Liver (tissue), 3 donors: Measurements from ENCODE around the gene SORCS2.

Source experiments
- GABPA ChIP-seq, 2 donors: IDR thresholded peaks in 1 of 2; conservative IDR thresholded peaks in 1 of 2; 2 replicates each; pipeline ENCODE4 v1.6.1; 2016; ENCODE audit warnings: antibody characterized with exemption in 2 of 2, mild to moderate bottlenecking in 1 of 2, moderate library complexity in 1 of 2
- RAD21 ChIP-seq, 2 donors: IDR thresholded peaks; 2 replicates each; pipeline ENCODE4 v1.6.1; 2016; ENCODE audit warnings: antibody characterized with exemption in 2 of 2, mild to moderate bottlenecking in 2 of 2
- SP1 ChIP-seq: IDR thresholded peaks from 2 replicates; pipeline ENCODE4 v1.6.1; 2018; ENCODE audit warnings: antibody characterized with exemption, mild to moderate bottlenecking
- TAF1 ChIP-seq: conservative IDR thresholded peaks from 2 replicates; pipeline ENCODE4 v1.6.1; 2016; ENCODE audit warnings: antibody characterized with exemption, mild to moderate bottlenecking
- TF ChIP-seq, protein P1 (sequence below): fragments of 150-350 bp; IDR thresholded peaks from 2 replicates; pipeline ENCODE4 v1.5.1; 2017; ENCODE audit warnings: improper control_type of control experiment, low read depth, low read length; ENCODE audit not compliant: missing input control
- TF ChIP-seq, protein P2 (sequence below): IDR thresholded peaks from 2 replicates; pipeline ENCODE4 v1.6.1; 2016; ENCODE audit warnings: antibody characterized with exemption
- donor health status: healthy.
- donor health status: healthy.

DNA sequence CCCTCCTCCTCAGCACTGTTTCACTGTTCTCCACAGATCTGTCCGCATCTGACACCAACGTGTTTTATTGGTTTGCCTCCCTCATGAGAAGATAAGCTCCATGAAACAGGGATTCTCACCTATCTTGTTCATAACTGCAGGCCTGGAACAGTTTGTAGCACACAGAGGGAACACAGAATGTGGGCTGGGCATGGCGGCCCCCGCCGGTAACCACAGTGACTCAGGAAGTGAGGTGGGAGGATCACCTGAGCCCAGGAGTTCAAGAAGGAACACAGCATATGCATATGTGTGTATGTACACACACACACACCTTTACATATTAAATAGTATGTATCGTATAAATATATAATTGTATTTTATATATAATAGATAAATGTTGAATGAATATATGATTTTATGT, 578.7 kb downstream of the SORCS2 start:
- TF ChIP-seq, protein P1, sequence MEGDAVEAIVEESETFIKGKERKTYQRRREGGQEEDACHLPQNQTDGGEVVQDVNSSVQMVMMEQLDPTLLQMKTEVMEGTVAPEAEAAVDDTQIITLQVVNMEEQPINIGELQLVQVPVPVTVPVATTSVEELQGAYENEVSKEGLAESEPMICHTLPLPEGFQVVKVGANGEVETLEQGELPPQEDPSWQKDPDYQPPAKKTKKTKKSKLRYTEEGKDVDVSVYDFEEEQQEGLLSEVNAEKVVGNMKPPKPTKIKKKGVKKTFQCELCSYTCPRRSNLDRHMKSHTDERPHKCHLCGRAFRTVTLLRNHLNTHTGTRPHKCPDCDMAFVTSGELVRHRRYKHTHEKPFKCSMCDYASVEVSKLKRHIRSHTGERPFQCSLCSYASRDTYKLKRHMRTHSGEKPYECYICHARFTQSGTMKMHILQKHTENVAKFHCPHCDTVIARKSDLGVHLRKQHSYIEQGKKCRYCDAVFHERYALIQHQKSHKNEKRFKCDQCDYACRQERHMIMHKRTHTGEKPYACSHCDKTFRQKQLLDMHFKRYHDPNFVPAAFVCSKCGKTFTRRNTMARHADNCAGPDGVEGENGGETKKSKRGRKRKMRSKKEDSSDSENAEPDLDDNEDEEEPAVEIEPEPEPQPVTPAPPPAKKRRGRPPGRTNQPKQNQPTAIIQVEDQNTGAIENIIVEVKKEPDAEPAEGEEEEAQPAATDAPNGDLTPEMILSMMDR: no peak
- TF ChIP-seq SP1 (no peak), TAF1 (no peak), RAD21 (IDR thresholded peaks at IDR 0.05) (no peak), GABPA (IDR thresholded peaks at IDR 0.05 in 1 of 2, conservative IDR thresholded peaks at IDR 0.05 in 1 of 2) (no peak)
- TF ChIP-seq, protein P2, sequence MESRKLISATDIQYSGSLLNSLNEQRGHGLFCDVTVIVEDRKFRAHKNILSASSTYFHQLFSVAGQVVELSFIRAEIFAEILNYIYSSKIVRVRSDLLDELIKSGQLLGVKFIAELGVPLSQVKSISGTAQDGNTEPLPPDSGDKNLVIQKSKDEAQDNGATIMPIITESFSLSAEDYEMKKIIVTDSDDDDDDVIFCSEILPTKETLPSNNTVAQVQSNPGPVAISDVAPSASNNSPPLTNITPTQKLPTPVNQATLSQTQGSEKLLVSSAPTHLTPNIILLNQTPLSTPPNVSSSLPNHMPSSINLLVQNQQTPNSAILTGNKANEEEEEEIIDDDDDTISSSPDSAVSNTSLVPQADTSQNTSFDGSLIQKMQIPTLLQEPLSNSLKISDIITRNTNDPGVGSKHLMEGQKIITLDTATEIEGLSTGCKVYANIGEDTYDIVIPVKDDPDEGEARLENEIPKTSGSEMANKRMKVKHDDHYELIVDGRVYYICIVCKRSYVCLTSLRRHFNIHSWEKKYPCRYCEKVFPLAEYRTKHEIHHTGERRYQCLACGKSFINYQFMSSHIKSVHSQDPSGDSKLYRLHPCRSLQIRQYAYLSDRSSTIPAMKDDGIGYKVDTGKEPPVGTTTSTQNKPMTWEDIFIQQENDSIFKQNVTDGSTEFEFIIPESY: no peak
